Measurements from ENCODE around the gene CCL13.

The CCL13 gene

DNA sequence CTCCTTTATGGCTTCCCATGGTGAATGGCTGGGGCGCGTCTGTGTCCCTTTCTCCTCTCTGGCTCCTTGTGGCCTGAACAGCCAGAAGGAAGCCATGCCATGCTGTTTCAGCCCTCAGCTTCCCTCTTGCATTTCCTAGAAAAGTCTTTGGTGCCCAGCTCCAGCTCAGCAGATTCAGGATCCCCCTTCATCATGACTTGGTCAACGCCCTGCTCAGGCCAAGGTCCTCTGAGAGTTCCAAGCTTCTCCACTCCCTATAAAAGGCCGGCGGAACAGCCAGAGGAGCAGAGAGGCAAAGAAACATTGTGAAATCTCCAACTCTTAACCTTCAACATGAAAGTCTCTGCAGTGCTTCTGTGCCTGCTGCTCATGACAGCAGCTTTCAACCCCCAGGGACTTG, at the start of gene CCL13:
TSS of gene CCL13 (plus strand) at position 287 of the 400 bp plus-strand sequence. CDS start at position 334, 47 bp downstream.
- DNase-seq (ENCODE audit: low read depth): no peak
- TF ChIP-seq, protein P1, sequence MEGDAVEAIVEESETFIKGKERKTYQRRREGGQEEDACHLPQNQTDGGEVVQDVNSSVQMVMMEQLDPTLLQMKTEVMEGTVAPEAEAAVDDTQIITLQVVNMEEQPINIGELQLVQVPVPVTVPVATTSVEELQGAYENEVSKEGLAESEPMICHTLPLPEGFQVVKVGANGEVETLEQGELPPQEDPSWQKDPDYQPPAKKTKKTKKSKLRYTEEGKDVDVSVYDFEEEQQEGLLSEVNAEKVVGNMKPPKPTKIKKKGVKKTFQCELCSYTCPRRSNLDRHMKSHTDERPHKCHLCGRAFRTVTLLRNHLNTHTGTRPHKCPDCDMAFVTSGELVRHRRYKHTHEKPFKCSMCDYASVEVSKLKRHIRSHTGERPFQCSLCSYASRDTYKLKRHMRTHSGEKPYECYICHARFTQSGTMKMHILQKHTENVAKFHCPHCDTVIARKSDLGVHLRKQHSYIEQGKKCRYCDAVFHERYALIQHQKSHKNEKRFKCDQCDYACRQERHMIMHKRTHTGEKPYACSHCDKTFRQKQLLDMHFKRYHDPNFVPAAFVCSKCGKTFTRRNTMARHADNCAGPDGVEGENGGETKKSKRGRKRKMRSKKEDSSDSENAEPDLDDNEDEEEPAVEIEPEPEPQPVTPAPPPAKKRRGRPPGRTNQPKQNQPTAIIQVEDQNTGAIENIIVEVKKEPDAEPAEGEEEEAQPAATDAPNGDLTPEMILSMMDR (conservative IDR thresholded peaks at IDR 0.05; ENCODE audit: low read depth, low read length): no peak
- H3K4me3 ChIP-seq (ENCODE audit: low read length): no peak within 1 kb of the TSS

DNA sequence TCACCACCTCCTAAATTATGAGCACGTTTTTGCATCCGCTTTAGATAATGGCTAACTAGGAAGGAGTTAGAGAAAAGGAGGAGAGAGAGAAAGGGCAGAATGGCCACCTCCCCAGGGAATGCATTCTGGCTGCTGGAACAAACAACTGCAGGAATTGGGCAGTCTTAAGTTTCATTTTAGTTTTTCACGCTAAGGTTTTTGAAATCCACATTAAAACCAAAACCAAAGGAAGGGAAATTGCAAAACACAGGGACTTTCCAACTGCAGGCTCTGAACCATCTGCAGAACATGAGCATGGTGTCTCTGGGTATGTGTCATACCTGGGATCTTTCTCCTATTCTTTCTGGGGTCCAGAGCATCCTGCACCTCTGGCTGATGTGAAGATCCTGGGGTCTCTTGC, 49.2 kb upstream of the CCL13 start:
- no peak for DNase-seq (ENCODE audit: low read depth)
- TF ChIP-seq, protein P1 (conservative IDR thresholded peaks at IDR 0.05; ENCODE audit: low read depth, low read length): no peak

DNA sequence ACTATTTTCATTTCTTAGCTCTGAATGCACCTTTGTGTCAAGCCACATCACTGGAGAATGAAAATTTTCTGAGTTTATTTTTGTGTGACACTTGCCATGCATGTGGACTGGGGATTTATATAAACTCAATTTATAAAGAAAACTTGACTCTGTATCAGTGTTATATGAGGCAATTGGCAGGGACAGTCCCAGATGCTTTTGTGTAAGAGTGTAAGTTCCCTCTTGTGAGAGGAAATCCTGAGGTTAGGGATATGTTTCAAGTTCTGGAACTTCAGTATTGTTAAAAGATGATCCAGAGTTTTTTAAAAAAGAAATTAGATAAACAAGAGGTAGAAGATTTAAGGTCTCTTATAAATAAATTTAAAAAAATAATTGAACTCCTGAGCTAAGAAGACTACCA, 47.9 kb upstream of the CCL13 start:
- H3K4me3 ChIP-seq (ENCODE audit: low read length): no peak overlapping the region
- TF ChIP-seq, protein P1 (conservative IDR thresholded peaks at IDR 0.05; ENCODE audit: low read depth, low read length): no peak
- no peak for DNase-seq (ENCODE audit: low read depth)

More for the DNA sequence above, 49.2 kb upstream of the CCL13 start:
- no peak overlapping the region for H3K4me3 ChIP-seq (ENCODE audit: low read length)

DNA sequence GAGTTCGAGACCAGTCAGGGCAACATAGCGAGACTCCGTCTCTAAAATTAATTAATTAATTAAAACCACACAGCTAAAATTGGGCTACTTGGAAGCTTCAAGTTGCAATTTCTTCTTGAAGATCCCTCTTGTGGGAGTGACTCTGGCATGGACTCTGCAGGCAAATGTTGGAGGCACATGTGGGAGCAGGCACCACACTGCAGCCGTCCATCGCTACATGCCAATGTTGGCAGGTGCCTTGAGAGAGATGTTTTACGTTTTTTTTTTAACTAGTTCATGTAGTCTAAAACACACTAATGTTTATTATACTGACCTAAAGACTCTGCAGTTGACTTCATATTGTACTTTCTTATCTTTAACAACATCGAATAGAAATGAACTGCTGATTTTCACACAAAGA, 45.0 kb upstream of the CCL13 start:
- DNase-seq (ENCODE audit: low read depth): no peak
- H3K4me3 ChIP-seq (ENCODE audit: low read length): no peak overlapping the region
- TF ChIP-seq, protein P1 (conservative IDR thresholded peaks at IDR 0.05; ENCODE audit: low read depth, low read length): no peak

DNA sequence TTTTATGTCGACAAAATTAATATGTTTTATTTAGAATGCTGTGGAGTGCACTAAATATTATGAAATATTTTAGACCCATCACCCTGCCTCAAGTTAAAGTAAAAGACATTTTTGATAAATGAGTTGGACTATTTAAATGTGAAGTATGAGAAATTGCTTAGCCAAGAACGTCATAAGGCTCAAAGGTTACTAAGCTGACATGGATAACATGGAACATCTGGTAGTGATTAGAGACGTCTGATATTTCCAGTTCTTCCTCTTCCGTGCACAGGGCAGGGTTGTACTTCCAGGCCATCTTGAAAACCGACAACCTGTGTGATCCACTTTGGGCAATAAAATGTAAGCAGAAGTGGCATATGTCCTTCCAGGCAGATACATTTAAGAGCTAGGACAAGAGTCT, 44.2 kb upstream of the CCL13 start:
- DNase-seq (ENCODE audit: low read depth): no peak
- H3K4me3 ChIP-seq (ENCODE audit: low read length): no peak overlapping the region
- TF ChIP-seq, protein P1 (conservative IDR thresholded peaks at IDR 0.05; ENCODE audit: low read depth, low read length): no peak

DNA sequence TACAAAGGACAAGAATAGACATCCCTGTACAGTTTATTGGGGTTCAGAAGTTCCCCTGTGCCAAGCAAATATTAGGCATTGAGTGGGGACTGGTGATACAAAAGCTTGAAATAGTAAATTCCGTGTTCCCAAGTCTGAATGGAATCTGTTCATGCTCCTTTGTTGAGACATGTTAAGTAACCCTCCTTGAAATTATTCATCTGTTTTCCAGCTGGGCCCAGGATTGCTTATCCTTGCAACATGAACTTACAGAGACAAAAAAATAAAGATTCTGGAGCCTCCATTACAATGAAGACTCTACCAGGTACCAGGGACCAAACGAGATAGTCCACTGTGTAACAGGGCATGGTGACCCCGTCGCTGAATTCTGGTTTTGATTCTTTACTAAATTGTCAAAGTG, 43.1 kb upstream of the CCL13 start:
- DNase-seq (ENCODE audit: low read depth): no peak
- H3K4me3 ChIP-seq (ENCODE audit: low read length): no peak overlapping the region
- TF ChIP-seq, protein P1 (conservative IDR thresholded peaks at IDR 0.05; ENCODE audit: low read depth, low read length): no peak

DNA sequence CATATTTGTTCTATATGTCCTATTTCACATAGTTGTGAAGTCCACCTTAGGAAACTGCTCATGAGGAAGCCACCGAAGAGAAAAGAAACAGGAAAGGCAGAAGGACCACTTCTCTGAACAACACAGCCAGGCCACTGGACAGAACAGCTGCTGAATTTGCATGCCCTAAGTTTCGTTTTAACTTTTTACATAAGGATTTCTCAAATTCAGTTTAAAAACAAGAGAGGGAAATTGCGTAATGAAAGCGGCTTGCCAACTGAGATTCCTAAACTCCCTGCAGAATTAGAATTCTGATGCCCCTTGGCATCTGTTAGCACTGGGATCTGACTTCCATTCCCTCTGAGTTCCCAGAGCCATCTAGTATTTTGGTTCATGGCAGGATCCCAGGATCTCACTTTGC, 42.0 kb upstream of the CCL13 start:
- H3K4me3 ChIP-seq (ENCODE audit: low read length): no peak overlapping the region
- DNase-seq (ENCODE audit: low read depth): no peak
- TF ChIP-seq, protein P1 (conservative IDR thresholded peaks at IDR 0.05; ENCODE audit: low read depth, low read length): no peak

Measured in retinal pigment epithelial cell (primary cell).